ENCODE results near the gene CCDC85C.

GRCh38 chr14:99627510-99628381 is 23.7 kb upstream of the CCDC85C start:
- TF ChIP-seq CTCF (IDR thresholded peaks at IDR 0.05) (no peak), ZBTB43 (CRISPR knock-in tag; IDR thresholded peaks at IDR 0.05) (no peak), ZNF232 (CRISPR knock-in tag; IDR thresholded peaks at IDR 0.05) (no peak), E2F1 (CRISPR knock-in tag; IDR thresholded peaks at IDR 0.05) (no peak), E2F5 (CRISPR knock-in tag; IDR thresholded peaks at IDR 0.05) (no peak), PREB (CRISPR knock-in tag; IDR thresholded peaks at IDR 0.05; ENCODE audit: borderline replicate concordance) (no peak), FOXJ3 (CRISPR knock-in tag; IDR thresholded peaks at IDR 0.05; ENCODE audit: borderline replicate concordance) (no peak), E2F4 (CRISPR knock-in tag; IDR thresholded peaks at IDR 0.05; ENCODE audit: borderline replicate concordance, low read depth) (no peak), NR2C2 (CRISPR knock-in tag; IDR thresholded peaks at IDR 0.05) (no peak), GABPB1 (CRISPR knock-in tag; IDR thresholded peaks at IDR 0.05) (no peak)
